HG02852 (cell line): ENCODE measurements around the gene DENND5B.
"Not testable (repeated sequence)": the region's sequence is repeated elsewhere in the genome, so short reads cannot be mapped to it uniquely, and the experiment has no call there.

Source experiments
- ATAC-seq: cut with Tn5 transposase; IDR thresholded peaks from one replicate; pipeline ENCODE4 v1.9.1; 2021; ENCODE audit warnings: mild to moderate bottlenecking, moderate library complexity; ENCODE audit not compliant: unreplicated experiment

DENND5B gene

DNA sequence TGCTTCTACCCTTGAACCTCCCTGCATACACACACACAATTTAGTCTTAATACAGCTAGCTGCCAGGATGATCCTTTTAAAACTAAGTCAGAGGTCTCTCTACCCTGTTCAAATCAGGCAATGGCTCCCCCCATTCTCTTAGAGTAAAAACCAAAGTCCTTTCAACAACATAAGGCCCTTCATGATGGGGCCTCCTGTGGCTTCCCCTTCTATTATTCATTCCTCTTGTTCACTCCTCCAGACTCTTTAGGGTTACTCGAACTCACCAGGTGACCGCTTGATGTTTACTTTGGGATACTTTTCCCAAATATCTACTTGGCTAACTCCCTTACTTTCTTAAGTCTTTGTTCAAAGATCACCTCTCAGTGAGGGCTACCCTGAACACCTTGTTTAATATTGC, 30.4 kb downstream of the DENND5B start:
- ATAC-seq, result no peak

DNA sequence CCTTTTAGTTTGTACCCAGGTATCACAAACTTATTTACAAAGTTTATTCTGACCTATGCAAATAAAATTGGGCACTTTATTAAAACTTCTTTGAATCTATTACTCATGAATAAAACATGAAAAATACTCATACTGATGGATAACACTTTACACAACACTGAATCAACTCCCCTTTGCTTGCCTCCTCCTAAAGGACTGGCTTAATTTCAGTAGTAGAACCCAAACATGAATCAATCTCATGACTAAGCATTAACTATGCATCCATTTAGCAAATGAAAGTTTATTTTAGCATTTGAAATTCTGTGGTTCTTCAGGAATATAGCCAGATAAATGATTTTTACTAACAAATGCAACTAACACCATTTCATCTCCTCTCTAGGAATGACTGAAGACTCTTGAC, 32.4 kb downstream of the DENND5B start:
- no peak for ATAC-seq

DNA sequence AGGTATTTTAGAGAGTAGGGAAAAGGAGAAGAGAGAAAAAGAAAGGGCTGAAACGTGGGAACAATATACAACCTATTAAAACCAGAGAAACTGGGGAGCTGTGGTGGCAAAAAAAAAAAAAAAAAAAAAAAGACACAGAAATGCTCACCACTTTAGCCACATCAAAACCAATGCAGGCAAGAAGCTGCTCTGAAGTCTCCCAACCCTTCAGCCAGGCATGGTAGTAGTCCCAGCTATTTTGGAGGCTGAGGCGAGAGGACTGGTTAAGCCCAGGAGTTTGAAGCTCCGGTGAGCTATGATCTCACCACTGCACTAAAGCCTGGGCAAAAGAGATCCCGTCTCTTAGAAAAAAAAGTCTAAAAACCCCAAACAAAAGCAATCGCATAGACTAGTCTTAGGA, 33.2 kb downstream of the DENND5B start:
- ATAC-seq, result no peak

DNA sequence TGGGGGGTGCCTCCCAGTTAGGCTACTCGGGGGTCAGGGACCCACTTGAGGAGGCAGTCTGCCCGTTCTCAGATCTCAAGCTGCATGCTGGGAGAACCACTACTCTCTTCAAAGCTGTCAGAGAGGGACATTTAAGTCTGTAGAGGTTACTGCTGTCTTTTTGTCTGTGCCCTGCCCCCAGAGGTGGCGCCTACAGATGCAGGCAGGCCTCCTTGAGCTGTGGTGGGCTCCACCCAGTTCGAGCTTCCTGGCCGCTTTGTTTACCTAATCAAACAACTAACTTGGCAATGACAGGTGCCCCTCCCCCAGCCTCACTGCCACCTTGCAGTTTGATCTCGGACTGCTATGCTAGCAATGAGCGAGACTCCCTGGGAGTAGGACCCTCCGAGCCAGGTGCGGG, 35.5 kb downstream of the DENND5B start:
- ATAC-seq, result not testable (repeated sequence)

GRCh38 chr12:31550590-31550989, 40.3 kb downstream of the DENND5B start:
- ATAC-seq, result not testable (repeated sequence)

DNA sequence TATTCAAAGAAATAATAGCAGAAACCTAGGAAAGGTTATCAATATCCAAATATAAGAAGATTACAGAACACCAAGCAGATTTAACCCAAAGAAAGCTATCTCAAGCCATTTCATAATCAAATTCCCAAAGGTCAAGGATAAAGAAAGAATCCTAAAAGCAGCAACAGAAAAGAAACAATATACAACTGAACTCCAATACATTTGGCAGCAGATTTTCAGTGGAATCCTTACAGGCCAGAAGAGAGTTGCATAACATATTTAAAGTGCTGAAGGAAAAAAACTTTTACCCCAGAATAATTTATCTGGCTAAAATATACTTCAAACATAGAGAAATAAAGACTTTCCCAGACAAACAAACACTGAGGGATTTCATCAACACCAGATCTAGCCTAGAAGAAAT, 54.3 kb downstream of the DENND5B start:
- ATAC-seq, result no peak

GRCh38 chr12:31533470-31533869, 57.5 kb downstream of the DENND5B start:
- no peak for ATAC-seq

DNA sequence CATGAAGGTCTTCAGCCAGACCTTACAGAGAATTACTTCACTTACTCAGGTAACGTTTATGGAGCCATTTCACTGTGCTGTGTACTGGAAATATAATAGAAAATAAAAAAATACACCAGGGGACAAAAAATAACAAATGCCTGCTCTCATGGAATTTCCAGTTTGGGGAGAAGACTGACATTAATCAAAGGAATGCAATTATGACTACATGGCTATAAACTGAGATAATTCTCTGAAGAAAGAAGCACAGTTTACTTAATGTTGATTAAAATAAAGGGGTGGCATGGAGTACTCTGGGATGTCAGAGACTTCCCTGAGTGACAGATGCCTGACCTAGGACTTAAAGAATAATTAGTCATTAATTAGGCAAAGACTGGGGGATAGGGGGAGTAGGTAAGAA, 59.0 kb downstream of the DENND5B start:
- ATAC-seq, result no peak

DNA sequence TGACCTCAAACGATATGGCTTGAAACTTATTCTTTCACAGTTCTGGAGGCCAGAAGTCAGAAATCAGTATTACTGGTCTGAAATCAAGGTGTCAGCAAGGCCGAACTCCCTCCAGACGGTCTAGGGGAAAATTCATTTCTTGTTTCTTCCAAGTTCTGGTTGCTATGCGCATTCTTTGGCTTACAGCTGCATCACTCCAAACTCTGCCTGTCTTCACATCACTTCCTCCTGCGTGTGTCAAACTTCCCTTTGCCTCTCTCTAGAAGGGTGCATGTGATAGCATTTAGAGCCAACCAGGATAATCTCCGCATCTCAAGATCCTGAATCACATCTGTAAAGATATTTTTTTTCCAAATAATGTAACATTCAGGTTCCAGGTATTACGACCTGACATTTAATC, 62.8 kb downstream of the DENND5B start:
- no peak for ATAC-seq

DNA sequence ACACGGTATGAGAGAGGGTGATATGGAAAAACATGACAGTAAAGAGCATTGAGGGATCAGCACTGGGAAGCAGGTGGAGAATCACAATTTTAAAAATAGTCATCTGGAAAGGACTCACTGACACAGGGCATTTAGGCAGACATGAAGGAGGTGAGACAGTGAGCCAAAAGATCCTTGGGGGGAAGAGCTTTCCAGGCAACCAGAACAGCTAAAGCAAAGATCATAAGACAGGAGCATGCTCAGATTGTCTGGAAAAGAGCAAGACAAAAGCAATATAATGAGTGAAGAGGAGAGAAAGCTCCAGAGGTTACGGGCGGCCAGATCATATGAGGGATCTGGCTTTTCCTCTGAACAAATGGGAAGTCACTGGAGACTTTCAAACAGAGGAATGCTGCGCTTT, 63.9 kb downstream of the DENND5B start:
- no peak for ATAC-seq

GRCh38 chr12:31526158-31526546, 64.8 kb downstream of the DENND5B start:
- no peak for ATAC-seq

- ATAC-seq, result no peak
Measured at GRCh38 chr12:31525496-31526157, 65.3 kb downstream of the DENND5B start.

- peak; percentile 86 for ATAC-seq
Measured at GRCh38 chr12:31524791-31525495, 66.0 kb downstream of the DENND5B start.

GRCh38 chr12:31523306-31523705, 67.6 kb downstream of the DENND5B start:
- no peak for ATAC-seq

DNA sequence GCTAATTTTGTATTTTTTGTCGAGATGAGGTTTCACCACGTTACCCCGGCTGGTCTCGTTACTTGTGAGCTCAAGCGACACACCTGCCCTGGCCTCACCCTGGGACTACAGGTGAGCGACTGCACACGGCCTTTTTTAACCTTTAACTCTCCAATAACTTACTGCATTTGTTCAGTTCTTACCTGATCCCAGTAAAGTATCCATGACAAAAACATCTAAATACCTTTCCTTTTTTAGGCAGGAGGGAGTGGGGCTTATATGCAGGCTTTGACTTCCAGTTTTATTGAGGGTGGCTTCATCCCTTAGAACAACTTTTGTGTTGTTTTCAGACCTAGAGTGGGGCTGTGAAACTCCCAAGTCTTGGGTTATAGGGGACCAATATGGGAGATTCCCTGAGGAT, 68.3 kb downstream of the DENND5B start:
- no peak for ATAC-seq

GRCh38 chr12:31521964-31522363, 69.0 kb downstream of the DENND5B start:
- no peak for ATAC-seq

GRCh38 chr12:31519511-31519910, 71.4 kb downstream of the DENND5B start:
- no peak for ATAC-seq

DNA sequence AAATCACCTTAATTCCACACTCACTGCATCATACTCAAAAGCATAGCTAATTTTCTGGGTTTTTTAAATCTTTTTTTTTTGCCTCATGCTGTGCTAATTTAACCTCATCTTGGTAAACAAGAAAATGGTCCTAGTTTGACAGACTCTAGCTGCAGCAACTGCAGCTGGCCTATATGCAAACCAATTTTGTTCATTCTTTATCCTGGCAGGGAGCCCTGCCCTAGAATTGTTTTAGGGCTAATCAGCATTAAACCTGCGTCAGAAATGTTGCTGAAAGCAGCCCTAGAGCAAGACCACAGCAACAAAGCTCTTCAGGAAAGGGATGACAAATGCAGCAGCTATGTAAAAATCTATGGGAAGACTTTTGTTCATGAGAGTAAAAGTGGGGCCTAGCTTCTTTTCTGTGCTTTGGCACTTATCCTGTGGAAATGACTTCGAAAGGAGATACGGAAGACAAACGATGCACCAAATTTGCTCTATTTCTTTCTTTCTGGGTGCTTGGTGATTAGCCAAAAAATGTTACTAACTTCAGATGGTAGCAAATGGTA, 72.2 kb downstream of the DENND5B start:
- no peak for ATAC-seq

- no peak for ATAC-seq
Measured at GRCh38 chr12:31517994-31518393, 72.9 kb downstream of the DENND5B start.

GRCh38 chr12:31516702-31517101, 74.2 kb downstream of the DENND5B start:
- ATAC-seq, result no peak

GRCh38 chr12:31514912-31515311, 76.0 kb downstream of the DENND5B start:
- no peak for ATAC-seq

DNA sequence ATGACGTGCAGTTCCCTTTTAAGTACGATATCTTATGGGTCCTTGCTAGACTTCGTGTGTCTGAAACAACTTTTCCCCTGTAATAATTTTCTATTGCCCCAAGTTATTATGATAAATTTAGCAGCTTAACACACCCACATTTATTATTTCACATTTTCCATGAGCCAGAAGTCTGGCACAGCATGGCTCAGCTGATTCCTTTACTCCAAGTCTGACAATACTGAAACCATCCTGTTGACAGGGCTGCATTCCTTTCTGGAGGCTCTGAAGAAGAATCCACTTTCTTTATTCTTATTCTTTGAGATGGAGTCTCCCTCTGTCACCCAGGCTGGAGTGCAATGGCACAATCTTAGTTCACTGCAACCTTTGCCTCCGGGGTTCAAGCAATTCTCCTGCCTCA, 80.9 kb downstream of the DENND5B start:
- no peak for ATAC-seq
